Measurements from ENCODE around the gene TIMP2. TPM values are rescaled to one million over a fixed set of nuclear protein-coding genes. Genes with fewer than 3 reads are reported as not detected.

Gene TIMP2
- total RNA-seq, 4 donors from 2014 or later: 172 to 315 (median 211) TPM

DNA sequence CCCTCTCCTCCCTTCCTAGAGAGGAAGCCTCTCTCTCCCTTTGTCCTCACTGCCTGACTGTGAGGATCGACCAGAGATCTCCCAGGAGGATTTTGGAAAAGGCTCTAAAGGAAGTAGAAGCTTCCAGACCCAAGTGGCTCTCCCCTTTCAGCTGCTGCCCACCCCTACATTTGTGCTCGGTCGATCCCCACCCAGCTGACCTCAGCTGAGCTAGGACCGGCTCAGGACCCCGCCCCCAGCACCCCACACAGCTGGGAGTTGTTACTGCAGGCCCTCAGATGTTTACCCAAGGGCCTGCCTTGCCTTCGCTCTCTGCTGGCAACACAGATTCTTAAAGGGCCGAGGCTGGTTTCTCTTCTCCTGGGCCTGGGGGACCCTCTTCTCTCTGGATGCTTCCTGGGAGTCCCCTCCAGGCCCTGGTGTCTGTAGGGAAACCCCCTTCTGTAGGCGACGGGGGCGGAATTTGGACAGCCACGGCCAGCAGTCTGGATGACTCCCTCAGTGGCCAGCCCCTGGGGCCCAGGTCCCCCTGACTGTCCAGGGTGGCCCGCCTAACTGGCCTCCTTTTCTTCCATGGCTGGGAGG is 26.9 kb upstream of the TIMP2 start:
- peak overlapping the region in 3 of 4 donors; percentile 41 to 55 (median 51) for H3K27ac ChIP-seq
- H3K4me3 ChIP-seq: no peak overlapping the region
- no peak for ATAC-seq

DNA sequence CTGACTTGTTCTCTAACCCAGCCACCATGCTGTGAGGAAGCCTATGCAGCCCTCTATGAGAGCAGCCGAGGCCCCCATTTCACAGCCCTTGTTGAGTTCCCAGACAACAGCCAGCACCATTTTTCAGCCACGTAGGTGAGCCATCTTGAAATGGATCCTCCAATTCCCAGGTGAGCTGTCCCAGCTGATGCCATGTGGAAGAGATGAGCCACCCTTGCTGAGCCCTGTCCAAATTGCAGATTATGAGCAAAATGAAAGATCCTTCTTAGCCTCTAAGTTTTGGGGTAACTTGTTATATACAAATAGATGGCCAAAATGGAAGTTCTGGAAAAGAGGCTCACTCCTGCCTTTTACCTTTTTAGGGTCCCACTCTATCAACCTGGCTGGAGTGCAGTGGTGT is 25.7 kb upstream of the TIMP2 start:
- TF ChIP-seq POLR2A (IDR thresholded peaks at IDR 0.05): no peak
- no peak for TF ChIP-seq POLR2AphosphoS5 (IDR thresholded peaks at IDR 0.05)
- no peak for TF ChIP-seq EP300 (IDR thresholded peaks at IDR 0.05)
- TF ChIP-seq, protein P1, sequence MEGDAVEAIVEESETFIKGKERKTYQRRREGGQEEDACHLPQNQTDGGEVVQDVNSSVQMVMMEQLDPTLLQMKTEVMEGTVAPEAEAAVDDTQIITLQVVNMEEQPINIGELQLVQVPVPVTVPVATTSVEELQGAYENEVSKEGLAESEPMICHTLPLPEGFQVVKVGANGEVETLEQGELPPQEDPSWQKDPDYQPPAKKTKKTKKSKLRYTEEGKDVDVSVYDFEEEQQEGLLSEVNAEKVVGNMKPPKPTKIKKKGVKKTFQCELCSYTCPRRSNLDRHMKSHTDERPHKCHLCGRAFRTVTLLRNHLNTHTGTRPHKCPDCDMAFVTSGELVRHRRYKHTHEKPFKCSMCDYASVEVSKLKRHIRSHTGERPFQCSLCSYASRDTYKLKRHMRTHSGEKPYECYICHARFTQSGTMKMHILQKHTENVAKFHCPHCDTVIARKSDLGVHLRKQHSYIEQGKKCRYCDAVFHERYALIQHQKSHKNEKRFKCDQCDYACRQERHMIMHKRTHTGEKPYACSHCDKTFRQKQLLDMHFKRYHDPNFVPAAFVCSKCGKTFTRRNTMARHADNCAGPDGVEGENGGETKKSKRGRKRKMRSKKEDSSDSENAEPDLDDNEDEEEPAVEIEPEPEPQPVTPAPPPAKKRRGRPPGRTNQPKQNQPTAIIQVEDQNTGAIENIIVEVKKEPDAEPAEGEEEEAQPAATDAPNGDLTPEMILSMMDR (IDR thresholded peaks at IDR 0.05): no peak

More for the DNA sequence above, 26.9 kb upstream of the TIMP2 start:
- H3K4me1 ChIP-seq: peaks cover 0 to 26% (median 4%) of the 10 kb centered on the region in 3 donors
- peaks cover 0 to 18% (median 0%) of the 10 kb centered on the region in 3 donors for H3K9me3 ChIP-seq
- H3K27me3 ChIP-seq: no peaks in the 10 kb centered on the region
- 54% methylated on average over 3 of the region's 12 CpGs; no CpG with 5 or more reads in 1 of the 2 donors for WGBS, 2 donors (ENCODE audit: low coverage in 1 of 2)
- no peak for TF ChIP-seq EP300 (IDR thresholded peaks at IDR 0.05)
- TF ChIP-seq POLR2A (IDR thresholded peaks at IDR 0.05): no peak
- no peak for TF ChIP-seq POLR2AphosphoS5 (IDR thresholded peaks at IDR 0.05)
- TF ChIP-seq, protein P1 (IDR thresholded peaks at IDR 0.05): no peak
- H3K36me3 ChIP-seq: no peaks in the 10 kb centered on the region

DNA sequence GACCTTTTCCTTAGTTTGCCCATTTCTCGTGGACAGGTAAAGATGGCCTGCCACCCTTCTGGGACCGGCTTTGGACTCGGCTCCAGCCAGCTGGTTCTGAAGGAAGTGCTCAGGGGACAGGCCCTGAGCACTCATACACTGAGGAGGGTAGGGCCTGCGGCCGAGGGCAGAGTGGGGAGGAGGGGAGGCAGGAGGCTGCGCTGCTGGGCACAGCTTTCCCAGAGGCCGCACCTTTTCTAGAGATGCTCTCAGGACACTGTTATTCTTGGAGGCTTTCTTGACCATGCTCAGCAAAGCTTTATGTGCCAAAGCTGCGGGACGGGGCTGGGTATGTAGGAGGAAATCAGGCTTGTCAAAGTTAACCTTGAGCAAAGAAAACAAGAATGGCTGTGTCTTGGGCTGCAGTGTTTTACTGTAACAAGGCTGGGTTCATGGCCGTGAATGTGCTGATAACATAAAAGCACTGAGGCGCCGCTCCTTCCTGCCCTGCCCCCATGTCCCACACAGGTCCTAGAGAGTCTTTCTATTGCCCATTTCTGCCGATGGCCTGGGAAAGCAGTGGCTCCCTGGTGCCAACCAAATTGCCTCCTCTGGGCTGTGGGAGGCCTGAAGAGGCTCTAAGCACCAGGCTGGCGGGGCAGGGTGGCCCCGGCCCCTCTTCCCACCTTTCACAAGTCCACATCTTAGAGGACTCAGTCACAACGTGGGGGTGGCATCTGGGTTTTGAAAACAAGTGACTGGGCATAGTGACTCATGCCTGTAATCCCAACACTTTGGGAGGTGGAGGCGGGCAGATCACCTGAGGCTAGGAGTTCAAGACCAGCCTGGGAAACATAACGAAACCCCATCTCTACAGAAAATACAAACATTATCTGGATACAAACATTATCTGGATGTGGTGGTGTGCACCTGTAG is 22.3 kb upstream of the TIMP2 start:
- H3K4me3 ChIP-seq: no peak overlapping the region
- no peaks in the 10 kb centered on the region for H3K36me3 ChIP-seq
- peaks cover 0 to 18% (median 0%) of the 10 kb centered on the region in 3 donors for H3K9me3 ChIP-seq
- peaks cover 0 to 7% (median 0%) of the 10 kb centered on the region in 3 donors for H3K4me1 ChIP-seq
- no peak for ATAC-seq
- H3K27ac ChIP-seq: no peak overlapping the region
- TF ChIP-seq EP300 (IDR thresholded peaks at IDR 0.05): no peak
- no peak for TF ChIP-seq POLR2AphosphoS5 (IDR thresholded peaks at IDR 0.05)
- TF ChIP-seq, protein P1 (IDR thresholded peaks at IDR 0.05): no peak
- no peak for TF ChIP-seq POLR2A (IDR thresholded peaks at IDR 0.05)
- 60 to 88% methylated on average over 1 to 7 of the region's 18 CpGs for WGBS, 2 donors (ENCODE audit: low coverage in 1 of 2)
- no peaks in the 10 kb centered on the region for H3K27me3 ChIP-seq

More for the DNA sequence above, 25.7 kb upstream of the TIMP2 start:
- H3K27ac ChIP-seq: no peak overlapping the region
- H3K36me3 ChIP-seq: no peaks in the 10 kb centered on the region
- no peaks in the 10 kb centered on the region for H3K27me3 ChIP-seq
- no peak overlapping the region for H3K4me3 ChIP-seq
- ATAC-seq: no peak
- peaks cover 0 to 18% (median 0%) of the 10 kb centered on the region in 3 donors for H3K9me3 ChIP-seq
- 80% methylated on average over 1 of the region's 2 CpGs; no CpG with 5 or more reads in 1 of the 2 donors for WGBS, 2 donors (ENCODE audit: low coverage in 1 of 2)
- H3K4me1 ChIP-seq: peaks cover 0 to 26% (median 4%) of the 10 kb centered on the region in 3 donors

DNA sequence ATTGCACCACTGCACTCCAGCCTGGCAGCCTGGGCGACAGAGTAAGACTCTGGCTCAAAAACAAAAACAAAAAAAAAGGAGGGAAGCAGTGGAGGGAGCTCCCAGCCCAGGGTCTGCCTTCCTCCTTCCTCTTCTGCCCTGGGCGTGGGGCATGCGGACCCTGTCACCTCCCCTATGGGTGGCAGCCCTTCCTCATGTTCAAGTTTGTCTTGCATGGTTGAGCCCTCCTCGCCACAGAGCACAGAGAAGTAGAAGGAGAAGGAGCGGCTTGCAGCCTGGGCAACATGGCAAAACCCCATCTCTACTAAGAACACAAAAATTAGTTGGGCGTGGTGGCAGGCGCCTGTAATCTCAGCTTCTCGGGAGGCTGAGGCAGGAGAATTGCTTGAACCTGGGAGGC is 21.4 kb upstream of the TIMP2 start:
- Histone ChIP-seq H3K4me1 (no peaks in the 10 kb centered on the region), H3K27me3 (no peaks in the 10 kb centered on the region), H3K9me3 (peaks cover 0 to 18% (median 0%) of the 10 kb centered on the region in 3 donors), H3K27ac (no peak overlapping the region), H3K4me3 (no peak overlapping the region), H3K36me3 (no peaks in the 10 kb centered on the region)
- no peak for ATAC-seq
- TF ChIP-seq, protein P1 (IDR thresholded peaks at IDR 0.05): no peak
- no peak for TF ChIP-seq EP300 (IDR thresholded peaks at IDR 0.05)
- TF ChIP-seq POLR2A (IDR thresholded peaks at IDR 0.05): no peak
- TF ChIP-seq POLR2AphosphoS5 (IDR thresholded peaks at IDR 0.05): no peak
- WGBS, 2 donors (ENCODE audit: low coverage in 1 of 2): no CpG with 5 or more reads among the region's 8 CpGs

Measured in gastroesophageal sphincter (tissue), 4 donors.